H1 (cell line): Measurements from ENCODE around the gene EYA2. TPM values are rescaled to one million over a fixed set of nuclear protein-coding genes. Genes with fewer than 3 reads are reported as not detected.

Experiments
- EGR1 ChIP-seq: IDR thresholded peaks from 2 replicates; pipeline ENCODE4 v1.6.1; 2011; ENCODE audit warnings: low read depth, low read length, borderline replicate concordance
- polyA plus RNA-seq, 7 experiments: library from polyadenylated mRNA; depleted of rRNA in 3 of 7; stranded (reverse) in 5 of 7; unstranded in 2 of 7; fragments of >200 nt in 5 of 7; fragments of 200-250 nt in 2 of 7; gene quantifications; 1 replicate in 5 of 7; 2 replicates in 1 of 7; 4 replicates in 1 of 7; pipeline versions ENCODE4 v1.2.1 to v1.2.3, GENCODE V29; 2011 to 2013; ENCODE audit warnings: missing spikeins in 2 of 7, mixed read lengths in 2 of 7
- total RNA-seq: library from RNA; stranded (reverse); fragmentation: NEBNext Ultra II Directional; extraction: Animal tissue kit (Norgen Biotek cat#: 25700); gene quantifications from 2 replicates; pipeline ENCODE4 v1.2.1, GENCODE V29; 2021
- TF ChIP-seq, protein P1 (sequence below): IDR thresholded peaks from 2 replicates; pipeline ENCODE4 v1.6.1; 2012; ENCODE audit warnings: inconsistent platforms

EYA2 gene
- total and polyA plus RNA-seq, 2 of the 8 experiments (the other 6 are each of a cell fraction or from before 2014, with no cell fraction given), result 1.6 to 1.7 TPM

DNA sequence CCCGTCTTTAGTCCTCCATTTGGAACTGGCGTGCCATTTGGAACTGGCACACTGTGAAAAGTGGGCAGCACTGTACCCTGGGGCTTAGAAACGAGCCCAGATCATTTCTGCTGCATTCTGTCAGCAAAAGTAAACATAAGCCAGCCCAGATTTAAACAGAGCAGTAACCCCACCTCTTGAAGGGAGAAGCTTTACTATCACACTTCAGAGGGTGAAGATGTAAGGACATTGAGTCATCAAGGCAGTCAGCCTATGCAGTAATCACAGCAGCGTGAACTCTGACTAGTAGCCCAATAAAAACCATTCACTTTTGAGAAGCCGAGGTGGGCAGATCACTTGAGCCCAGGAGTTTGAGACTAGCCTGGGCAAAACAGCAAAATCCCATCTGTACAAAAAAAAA lies 216.9 kb downstream of the EYA2 start (continued):
- no peak for TF ChIP-seq EGR1
- TF ChIP-seq, protein P1, sequence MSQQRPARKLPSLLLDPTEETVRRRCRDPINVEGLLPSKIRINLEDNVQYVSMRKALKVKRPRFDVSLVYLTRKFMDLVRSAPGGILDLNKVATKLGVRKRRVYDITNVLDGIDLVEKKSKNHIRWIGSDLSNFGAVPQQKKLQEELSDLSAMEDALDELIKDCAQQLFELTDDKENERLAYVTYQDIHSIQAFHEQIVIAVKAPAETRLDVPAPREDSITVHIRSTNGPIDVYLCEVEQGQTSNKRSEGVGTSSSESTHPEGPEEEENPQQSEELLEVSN, result no peak
